Activated CD4-positive, alpha-beta memory T cell treated with anti-CD3 and anti-CD28 coated beads for 36 hours (primary cell): ENCODE results near the gene ZNF804A. TPM values are rescaled to one million over a fixed set of nuclear protein-coding genes. Genes with fewer than 3 reads are reported as not detected.

ENCODE experiments used
- CTCF ChIA-PET: fragments of 350-600 bp; sonication (Branson Sonifier 250); formaldehyde crosslinking; loops from one replicate; lab custom pipeline; 2021; ENCODE audit warnings: antibody characterized with exemption, inconsistent platforms; lab: Charles Lee
- POLR2A ChIA-PET: fragments of 350-600 bp; sonication (Branson Sonifier 250); formaldehyde crosslinking; loops from one replicate; lab custom pipeline; 2021; ENCODE audit warnings: antibody characterized with exemption; lab: Charles Lee
- DNase-seq: peaks from one replicate; pipeline ENCODE4 v3.0.0-alpha.2; 2020
- H3K27ac Mint-ChIP-seq: one replicate; pipeline ENCODE4 v1.8.0; 2021; ENCODE audit warnings: mixed read lengths
- H3K27me3 Mint-ChIP-seq: one replicate; pipeline ENCODE4 v1.8.0; 2021; ENCODE audit warnings: mixed read lengths
- H3K36me3 Mint-ChIP-seq: one replicate; pipeline ENCODE4 v1.8.0; 2021; ENCODE audit warnings: mixed read lengths
- H3K4me1 Mint-ChIP-seq: one replicate; pipeline ENCODE4 v1.8.0; 2021; ENCODE audit warnings: low read depth, mixed read lengths
- H3K4me3 Mint-ChIP-seq: one replicate; pipeline ENCODE4 v1.8.0; 2021; ENCODE audit warnings: mild to moderate bottlenecking, mixed read lengths
- H3K9me3 Mint-ChIP-seq: one replicate; pipeline ENCODE4 v1.8.0; 2021; ENCODE audit warnings: mixed read lengths
- intact Hi-C: fragments of 100-400 bp; cut with micrococcal nuclease; formaldehyde crosslinking; loops from one replicate; pipeline ENCODE4 v1.15.1; 2023
- total RNA-seq, 2 experiments: library from RNA; stranded (reverse); gene quantifications; one replicate each; pipeline ENCODE4 v1.2.3, GENCODE V29; 2021

ZNF804A gene
- total RNA-seq, 2 experiments from 2014 or later: not detected

DNA sequence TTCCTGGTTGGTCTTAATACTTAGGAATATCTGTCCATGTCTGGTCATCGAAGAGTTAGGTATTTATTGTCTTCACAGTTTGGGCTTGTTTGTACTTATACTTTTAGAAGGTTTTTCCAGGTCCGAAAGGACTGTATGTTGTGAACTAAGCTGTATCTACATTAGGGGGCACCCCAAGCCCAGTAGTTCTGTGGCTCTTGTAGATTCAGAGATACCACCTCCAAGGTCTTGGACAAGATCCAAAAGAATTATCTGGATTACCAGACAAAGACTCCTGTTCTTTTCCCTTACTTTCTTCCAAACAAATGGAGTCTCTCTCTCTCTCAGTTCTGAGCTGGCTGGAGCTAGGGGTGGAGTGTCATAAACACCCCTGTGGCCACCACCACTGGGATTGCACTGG lies 328.7 kb downstream of the ZNF804A start:
- Mint-ChIP-seq H3K27ac (no peak overlapping the region), H3K27me3 (no peaks in the 10 kb centered on the region), H3K4me1 (no peaks in the 10 kb centered on the region), H3K9me3 (peaks cover 34% of the 10 kb centered on the region), H3K36me3 (no peaks in the 10 kb centered on the region), H3K4me3 (no peak overlapping the region)
- ChIA-PET CTCF (no interaction called here), POLR2A (no interaction called here)
- intact Hi-C loops: no loop called here
- DNase-seq: no peak

- POLR2A ChIA-PET: no interaction called here
- no peaks in the 10 kb centered on the region for H3K36me3 Mint-ChIP-seq
Observed at GRCh38 chr2:184936761-184937160, 338.4 kb downstream of the ZNF804A start.

DNA sequence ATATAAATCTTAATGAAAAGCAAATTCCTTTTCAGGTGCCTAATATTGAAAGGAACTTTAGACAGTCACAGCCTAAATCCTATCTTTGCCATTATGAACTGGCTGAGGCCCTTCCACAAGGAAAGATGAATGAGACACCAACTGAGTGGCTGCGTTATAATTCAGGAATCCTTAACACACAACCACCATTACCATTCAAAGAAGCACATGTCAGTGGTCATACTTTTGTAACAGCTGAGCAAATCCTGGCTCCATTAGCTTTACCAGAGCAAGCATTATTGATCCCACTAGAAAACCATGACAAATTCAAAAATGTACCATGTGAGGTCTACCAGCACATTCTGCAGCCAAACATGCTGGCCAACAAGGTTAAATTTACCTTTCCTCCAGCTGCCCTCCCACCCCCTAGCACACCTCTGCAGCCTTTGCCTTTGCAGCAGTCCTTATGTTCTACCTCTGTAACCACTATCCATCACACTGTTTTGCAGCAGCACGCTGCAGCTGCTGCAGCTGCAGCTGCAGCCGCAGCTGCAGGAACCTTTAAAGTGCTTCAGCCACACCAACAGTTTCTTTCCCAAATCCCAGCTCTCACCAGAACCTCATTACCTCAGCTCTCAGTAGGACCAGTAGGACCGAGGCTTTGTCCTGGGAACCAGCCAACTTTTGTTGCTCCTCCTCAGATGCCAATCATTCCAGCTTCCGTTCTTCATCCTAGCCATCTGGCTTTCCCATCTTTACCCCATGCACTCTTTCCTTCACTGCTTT lies 340.1 kb downstream of the ZNF804A start:
- ChIA-PET CTCF (no interaction called here), POLR2A (no interaction called here)
- Mint-ChIP-seq H3K27ac (no peak overlapping the region), H3K9me3 (peaks cover 10% of the 10 kb centered on the region), H3K4me1 (no peaks in the 10 kb centered on the region), H3K36me3 (no peaks in the 10 kb centered on the region), H3K4me3 (no peak overlapping the region), H3K27me3 (no peaks in the 10 kb centered on the region)
- DNase-seq: no peak
- intact Hi-C loops: no loop called here

More at GRCh38 chr2:184936761-184937160, 338.4 kb downstream of the ZNF804A start:
- intact Hi-C loops: no loop called here
- no peaks in the 10 kb centered on the region for H3K4me1 Mint-ChIP-seq
- H3K4me3 Mint-ChIP-seq: no peak overlapping the region
- CTCF ChIA-PET: no interaction called here
- H3K27me3 Mint-ChIP-seq: no peaks in the 10 kb centered on the region
- H3K27ac Mint-ChIP-seq: no peak overlapping the region
- DNase-seq: no peak
- peaks cover 14% of the 10 kb centered on the region for H3K9me3 Mint-ChIP-seq

DNA sequence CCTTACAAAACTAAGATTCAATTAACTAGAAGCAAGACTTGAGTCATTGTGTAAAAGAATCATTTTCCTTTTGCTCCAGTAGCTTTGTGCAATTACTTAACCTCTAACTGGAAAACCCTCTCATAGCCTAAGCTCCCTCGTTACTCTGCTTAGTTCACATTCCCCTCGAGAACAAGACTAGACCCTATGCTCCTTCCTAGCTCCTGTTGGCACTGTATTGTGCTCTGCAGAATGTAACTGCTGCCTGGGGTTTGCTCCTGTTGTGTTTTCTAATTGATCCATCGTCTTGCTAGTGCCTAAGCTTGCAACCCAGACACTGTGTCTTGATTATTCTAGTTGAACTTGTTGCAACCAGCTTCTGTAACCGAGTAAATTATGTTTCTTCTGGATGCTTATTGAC lies 347.0 kb downstream of the ZNF804A start:
- Mint-ChIP-seq H3K4me1 (no peaks in the 10 kb centered on the region), H3K4me3 (no peak overlapping the region), H3K27me3 (no peaks in the 10 kb centered on the region), H3K9me3 (peaks cover 3% of the 10 kb centered on the region), H3K27ac (no peak overlapping the region), H3K36me3 (no peaks in the 10 kb centered on the region)
- ChIA-PET CTCF (no interaction called here), POLR2A (no interaction called here)
- intact Hi-C loops: no loop called here
- no peak for DNase-seq

DNA sequence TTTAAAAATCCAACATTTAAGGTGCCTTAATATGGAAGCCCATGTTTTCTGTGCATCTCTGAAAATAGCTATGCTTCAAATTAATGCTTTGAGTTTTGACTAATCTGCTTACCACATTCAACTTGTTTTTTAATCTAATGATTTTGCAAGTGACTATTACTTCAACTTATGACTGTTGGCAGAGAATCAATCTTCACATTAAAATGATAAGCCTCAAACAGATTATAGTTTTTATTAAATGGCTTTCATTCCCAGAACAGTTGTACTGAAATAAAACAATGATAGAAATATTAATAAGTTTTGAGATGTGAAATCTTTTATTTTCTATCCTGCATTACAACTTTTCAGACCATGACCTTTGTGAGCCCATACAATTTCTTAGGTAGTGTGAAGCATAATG lies 347.5 kb downstream of the ZNF804A start:
- H3K36me3 Mint-ChIP-seq: no peaks in the 10 kb centered on the region
- H3K4me1 Mint-ChIP-seq: no peaks in the 10 kb centered on the region
- H3K27me3 Mint-ChIP-seq: no peaks in the 10 kb centered on the region
- POLR2A ChIA-PET: no interaction called here
- intact Hi-C loops: no loop called here
- H3K9me3 Mint-ChIP-seq: peaks cover 3% of the 10 kb centered on the region
- no peak overlapping the region for H3K27ac Mint-ChIP-seq
- DNase-seq: no peak
- CTCF ChIA-PET: no interaction called here
- H3K4me3 Mint-ChIP-seq: no peak overlapping the region

- no peaks in the 10 kb centered on the region for H3K36me3 Mint-ChIP-seq
- DNase-seq: no peak
- no peak overlapping the region for H3K27ac Mint-ChIP-seq
- intact Hi-C loops: no loop called here
- H3K27me3 Mint-ChIP-seq: no peaks in the 10 kb centered on the region
- H3K9me3 Mint-ChIP-seq: peaks cover 2% of the 10 kb centered on the region
- H3K4me1 Mint-ChIP-seq: no peaks in the 10 kb centered on the region
- H3K4me3 Mint-ChIP-seq: no peak overlapping the region
- CTCF ChIA-PET: no interaction called here
- POLR2A ChIA-PET: no interaction called here
Observed at GRCh38 chr2:184956856-184957255, 358.5 kb downstream of the ZNF804A start.

DNA sequence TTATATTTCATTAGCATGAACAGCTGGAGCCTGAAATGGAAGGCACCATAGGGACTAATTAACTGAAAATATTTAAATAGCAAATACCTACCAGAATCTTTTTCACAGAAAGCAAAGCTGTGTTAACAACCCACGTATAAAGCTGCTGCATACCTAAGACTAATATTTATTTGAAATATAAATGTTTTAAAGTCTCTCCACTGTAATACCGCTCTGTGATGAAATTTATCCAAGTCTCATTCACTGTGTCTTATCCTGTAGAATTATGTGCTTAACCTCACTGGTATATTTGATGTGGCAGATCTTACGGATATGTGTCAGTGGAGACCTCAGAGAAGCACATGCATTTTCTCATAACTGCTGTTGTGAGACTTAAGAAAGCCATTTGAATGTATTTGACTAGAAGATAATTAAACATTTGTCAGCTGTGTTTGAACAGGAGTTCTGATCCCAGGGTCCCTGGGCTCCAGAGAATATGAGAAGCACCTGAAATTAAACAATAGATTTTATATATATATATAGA lies 373.3 kb downstream of the ZNF804A start:
- DNase-seq: no peak
- Mint-ChIP-seq H3K4me1 (no peaks in the 10 kb centered on the region), H3K27ac (no peak overlapping the region), H3K27me3 (no peaks in the 10 kb centered on the region), H3K9me3 (peaks cover 4% of the 10 kb centered on the region), H3K36me3 (no peaks in the 10 kb centered on the region), H3K4me3 (no peak overlapping the region)
- intact Hi-C loops: no loop called here
- CTCF ChIA-PET: no interaction called here
- POLR2A ChIA-PET: no interaction called here
